Left ventricle myocardium inferior (tissue), 1 donor: ENCODE measurements around the gene GTPBP8. TPM values are rescaled to one million over a fixed set of nuclear protein-coding genes. Genes with fewer than 3 reads are reported as not detected.

Experiments used
- DNase-seq: peaks from one replicate; pipeline ENCODE4 v3.0.0-alpha.2; 2020
- H3K27ac ChIP-seq: fragments of 200-600 bp; replicated peaks from 2 replicates; pipeline ENCODE4 v1.8.0; 2021
- H3K27me3 ChIP-seq: fragments of 200-600 bp; 2 replicates; pipeline ENCODE4 v1.8.0; 2021; ENCODE audit warnings: low read depth
- H3K36me3 ChIP-seq: fragments of 200-600 bp; 2 replicates; pipeline ENCODE4 v1.8.0; 2021
- H3K4me1 ChIP-seq: fragments of 200-600 bp; 2 replicates; pipeline ENCODE4 v1.8.0; 2021
- H3K4me3 ChIP-seq: fragments of 200-600 bp; 2 replicates; pipeline ENCODE4 v1.8.0; 2021; ENCODE audit warnings: mild to moderate bottlenecking, moderate library complexity
- H3K9me3 ChIP-seq: fragments of 200-600 bp; replicated peaks from 2 replicates; pipeline ENCODE4 v1.8.0; 2021
- CTCF ChIP-seq: fragments of 200-600 bp; IDR thresholded peaks from 2 replicates; pipeline ENCODE4 v1.8.0; 2021; ENCODE audit warnings: antibody characterized with exemption, mild to moderate bottlenecking, borderline replicate concordance
- intact Hi-C: fragments of 100-400 bp; cut with micrococcal nuclease; formaldehyde crosslinking; loops from one replicate; pipeline ENCODE4 v1.11.0; 2022
- long read RNA-seq: library from polyadenylated mRNA; unstranded; transcript quantifications from one replicate; pipeline ENCODE4 v2.0.0, GENCODE V29; 2021
- total RNA-seq: library from RNA; stranded (reverse); fragmentation: NEBNext Ultra II Directional; extraction: Animal tissue kit (Norgen Biotek cat#: 25700); gene quantifications from one replicate; pipeline ENCODE4 v1.2.1, GENCODE V29; 2021
- donor health status: DM: no; HTN: yes; CAD: no; lungs with severe emphysema.

The GTPBP8 gene
- total RNA-seq = 28.5 TPM
- long read RNA-seq, transcript GTPBP8-202 (5 exons, 1,787 nt) = minor isoform, 9 of 45 reads
- long read RNA-seq, transcript GTPBP8-203 (6 exons, 1,360 nt) = major isoform, 21 of 45 reads
- long read RNA-seq, partial matches to known transcripts = 1 of 45 reads
- long read RNA-seq, other reads (novel, unspliced or antisense) = 10 of 45 reads

DNA sequence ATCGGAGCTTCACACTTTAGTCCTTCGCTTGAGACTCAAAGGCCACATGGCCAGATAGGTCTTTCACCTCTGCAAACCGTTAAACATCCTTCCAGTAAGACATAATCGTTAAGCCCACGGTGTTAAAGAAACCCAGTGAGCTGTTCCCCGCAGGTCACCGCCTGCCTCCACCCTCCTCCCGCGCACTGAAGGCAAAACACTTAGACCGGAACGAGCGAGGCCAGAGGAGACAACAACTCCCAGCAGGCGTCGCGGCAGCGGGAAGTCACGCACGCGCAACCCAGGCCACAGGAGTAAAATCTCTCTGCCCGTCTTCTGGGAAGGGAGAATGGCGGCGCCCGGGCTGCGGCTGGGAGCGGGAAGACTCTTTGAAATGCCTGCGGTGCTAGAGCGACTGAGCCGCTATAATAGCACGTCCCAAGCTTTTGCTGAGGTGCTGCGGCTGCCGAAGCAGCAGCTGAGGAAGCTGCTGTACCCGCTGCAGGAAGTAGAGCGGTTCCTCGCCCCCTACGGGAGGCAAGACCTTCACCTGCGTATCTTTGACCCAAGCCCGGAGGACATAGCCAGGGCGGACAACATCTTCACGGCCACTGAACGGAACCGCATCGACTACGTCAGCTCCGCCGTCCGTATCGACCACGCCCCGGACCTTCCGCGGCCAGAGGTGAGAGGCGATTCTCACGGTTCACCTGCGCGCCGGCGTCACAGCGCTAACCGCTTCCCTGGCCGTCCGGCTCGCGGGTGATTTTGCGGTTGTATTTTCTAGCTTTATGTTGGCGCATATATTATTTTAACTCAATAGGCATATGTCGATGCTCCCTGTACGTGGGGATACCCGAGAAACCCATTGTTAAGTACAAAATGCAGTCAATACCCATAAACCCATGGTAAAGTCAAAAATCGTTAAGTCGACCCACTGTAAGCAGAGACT lies at the start of gene GTPBP8:
Gene GTPBP8, plus strand, starts transcription at position 313 of the 931 bp plus-strand sequence. Its CDS starts 16 bp downstream, at position 329.
- no peaks in the 10 kb centered on the region for H3K27me3 ChIP-seq
- peak; percentile 43 for TF ChIP-seq CTCF
- H3K9me3 ChIP-seq = no peaks in the 10 kb centered on the region
- H3K36me3 ChIP-seq = no peaks in the 10 kb centered on the region
- peaks cover 32% of the 10 kb centered on the region for H3K4me1 ChIP-seq
- peak within 1 kb of the TSS; percentile 97 for H3K27ac ChIP-seq
- H3K4me3 ChIP-seq = peak within 1 kb of the TSS; percentile 82
- intact Hi-C loops = no loop called here
- peak; percentile 92 for DNase-seq

GRCh38 chr3:112948346-112948838 lies 42.4 kb upstream of the GTPBP8 start:
- no peak for TF ChIP-seq CTCF
- Histone ChIP-seq H3K4me3 (no peak overlapping the region), H3K9me3 (peaks cover 27% of the 10 kb centered on the region), H3K4me1 (no peaks in the 10 kb centered on the region), H3K27ac (no peak overlapping the region), H3K27me3 (no peaks in the 10 kb centered on the region), H3K36me3 (no peaks in the 10 kb centered on the region)
- intact Hi-C loops = no loop called here
- no peak for DNase-seq

GRCh38 chr3:112956351-112956750 lies 34.4 kb upstream of the GTPBP8 start:
- H3K36me3 ChIP-seq = no peaks in the 10 kb centered on the region
- H3K27me3 ChIP-seq = peaks cover 12% of the 10 kb centered on the region
- TF ChIP-seq CTCF = no peak
- H3K27ac ChIP-seq = no peak overlapping the region
- H3K4me3 ChIP-seq = no peak overlapping the region
- no peak for DNase-seq
- H3K4me1 ChIP-seq = no peaks in the 10 kb centered on the region
- intact Hi-C loops = no loop called here
- peaks cover 28% of the 10 kb centered on the region for H3K9me3 ChIP-seq

GRCh38 chr3:112958811-112959560 lies 31.8 kb upstream of the GTPBP8 start:
- no peaks in the 10 kb centered on the region for H3K36me3 ChIP-seq
- peaks cover 19% of the 10 kb centered on the region for H3K27me3 ChIP-seq
- no peak overlapping the region for H3K27ac ChIP-seq
- H3K9me3 ChIP-seq = peaks cover 24% of the 10 kb centered on the region
- H3K4me1 ChIP-seq = no peaks in the 10 kb centered on the region
- H3K4me3 ChIP-seq = no peak overlapping the region
- DNase-seq = no peak
- TF ChIP-seq CTCF = no peak
- intact Hi-C loops = no loop called here

DNA sequence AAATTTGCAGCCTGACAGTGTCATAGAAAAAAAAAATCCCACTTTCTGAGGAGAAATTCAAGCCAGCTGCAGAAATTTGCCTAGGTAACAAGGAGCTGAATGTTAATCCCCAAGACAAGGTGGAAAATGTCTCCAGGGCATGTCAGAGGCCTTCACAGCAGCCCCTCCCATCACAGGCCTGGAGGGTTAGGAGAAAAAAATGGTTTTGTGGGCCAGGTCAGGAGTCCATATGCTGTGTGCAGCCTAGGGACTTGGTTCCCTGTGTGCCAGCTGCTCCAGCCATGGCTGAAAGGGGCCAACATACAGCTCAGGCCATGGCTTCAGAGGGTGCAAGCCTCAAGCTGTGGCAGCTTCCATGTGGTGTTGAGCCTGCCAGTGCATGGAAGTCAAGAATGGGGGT lies 27.1 kb upstream of the GTPBP8 start:
- no peak for DNase-seq
- Histone ChIP-seq H3K27me3 (peaks cover 38% of the 10 kb centered on the region), H3K27ac (no peak overlapping the region), H3K36me3 (no peaks in the 10 kb centered on the region), H3K4me3 (no peak overlapping the region), H3K4me1 (no peaks in the 10 kb centered on the region), H3K9me3 (peaks cover 11% of the 10 kb centered on the region)
- intact Hi-C loops = loop anchor here (5.0 kb wide), 1 partner anchor 241 kb away; no protein-coding TSS in a partner anchor
- TF ChIP-seq CTCF = no peak
